ENCODE results near the gene MRPL14. TPM values are rescaled to one million over a fixed set of nuclear protein-coding genes. Genes with fewer than 3 reads are reported as not detected.

Gene MRPL14
- total RNA-seq, 1 donor from 2014 or later: 36.1 TPM

DNA sequence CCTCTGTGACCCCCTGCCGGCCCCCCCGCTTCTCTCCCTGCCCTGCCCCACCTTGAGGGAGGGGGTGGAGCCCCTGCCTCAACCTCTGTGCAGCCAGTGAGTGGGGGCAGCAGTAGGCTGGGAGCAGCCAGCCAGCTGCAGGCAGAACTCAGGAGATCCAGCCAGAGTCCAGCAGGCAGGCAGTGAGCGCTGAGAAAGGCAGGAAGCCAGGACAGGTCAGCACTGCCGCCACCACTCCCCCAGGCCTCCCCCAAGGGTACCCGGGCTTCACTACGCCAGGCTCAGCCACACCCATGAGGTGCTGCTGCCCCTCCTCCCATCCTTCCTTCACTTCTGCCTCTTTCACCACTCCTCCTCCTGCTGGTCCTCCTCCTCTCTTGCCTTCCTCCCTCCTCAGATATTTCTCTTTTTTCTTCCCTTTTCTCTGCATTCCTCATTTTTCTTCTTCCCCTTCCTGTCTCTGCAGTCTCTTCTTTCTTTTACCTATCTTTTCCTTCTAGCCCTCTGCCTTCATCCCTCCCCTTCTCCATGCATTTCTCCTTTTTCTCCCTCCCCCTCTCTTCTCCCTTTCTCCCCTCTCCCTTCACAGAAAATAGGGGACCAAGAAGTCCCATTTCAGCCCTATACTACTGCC, 11.6 kb upstream of the MRPL14 start:
- TF ChIP-seq CTCF (IDR thresholded peaks at IDR 0.05) (no peak), POLR2AphosphoS5 (IDR thresholded peaks at IDR 0.05; ENCODE audit: insufficient read depth in 1 of 2, low read depth in 1 of 2) (no peak), POLR2A (IDR thresholded peaks at IDR 0.05) (no peak)

GRCh38 chr6:44135875-44136274, 8.6 kb upstream of the MRPL14 start:
- Histone ChIP-seq H3K27me3 (no peaks in the 10 kb centered on the region), H3K36me3 (peaks cover 0 to 31% of the 10 kb centered on the region in 2 donors), H3K9me3 (no peaks in the 10 kb centered on the region), H3K4me3 (no peak overlapping the region), H3K27ac (no peak overlapping the region), H3K4me1 (peaks cover 24% of the 10 kb centered on the region)
- TF ChIP-seq POLR2A (IDR thresholded peaks at IDR 0.05): no peak
- no peak for TF ChIP-seq POLR2AphosphoS5 (IDR thresholded peaks at IDR 0.05; ENCODE audit: insufficient read depth in 1 of 2, low read depth in 1 of 2)
- TF ChIP-seq CTCF (IDR thresholded peaks at IDR 0.05): no peak
- no peak for DNase-seq (ENCODE audit: extremely low spot score in 2 of 2)
- intact Hi-C loops (cut with DNase I): no loop called here

More for the DNA sequence above, 11.6 kb upstream of the MRPL14 start:
- intact Hi-C loops (cut with DNase I): no loop called here
- no peak for DNase-seq (ENCODE audit: extremely low spot score in 2 of 2)
- Histone ChIP-seq H3K9me3 (no peaks in the 10 kb centered on the region), H3K27ac (no peak overlapping the region), H3K27me3 (no peaks in the 10 kb centered on the region), H3K4me1 (no peaks in the 10 kb centered on the region), H3K36me3 (peaks cover 0 to 38% of the 10 kb centered on the region in 2 donors), H3K4me3 (no peak overlapping the region)

DNA sequence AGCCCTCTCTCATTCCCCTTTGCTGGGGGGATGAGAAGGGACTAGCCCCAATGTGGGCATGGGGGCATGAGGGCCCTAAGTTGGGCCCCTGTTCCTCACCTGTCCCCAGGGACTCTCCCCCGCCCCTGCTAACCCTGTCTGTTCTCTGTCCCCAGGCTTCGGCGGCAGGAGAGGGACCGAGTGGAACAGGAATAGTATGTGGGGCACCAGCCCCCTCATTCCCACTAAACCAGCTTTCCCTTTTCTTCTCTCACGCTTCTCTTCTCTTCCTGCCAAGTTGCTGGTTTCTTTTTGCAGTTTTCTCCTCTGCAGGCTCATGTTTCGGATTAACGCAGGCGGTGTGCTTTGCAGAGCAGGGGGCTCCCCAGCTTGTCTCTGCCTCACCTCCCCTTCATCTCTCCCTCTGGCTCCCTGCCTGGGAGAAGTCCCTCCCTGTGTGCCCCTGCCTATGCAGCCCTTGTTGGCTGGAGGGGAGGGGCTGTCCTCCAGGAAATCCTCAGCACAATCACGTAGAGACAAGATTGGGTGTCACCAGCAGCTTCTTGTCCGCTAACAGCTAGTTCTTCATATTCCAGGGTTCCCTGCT, 8.0 kb upstream of the MRPL14 start:
- Histone ChIP-seq H3K27me3 (no peaks in the 10 kb centered on the region), H3K36me3 (peaks cover 0 to 28% of the 10 kb centered on the region in 2 donors), H3K4me1 (peaks cover 24% of the 10 kb centered on the region), H3K4me3 (no peak overlapping the region), H3K27ac (no peak overlapping the region), H3K9me3 (no peaks in the 10 kb centered on the region)
- TF ChIP-seq POLR2A (IDR thresholded peaks at IDR 0.05): no peak
- TF ChIP-seq POLR2AphosphoS5 (IDR thresholded peaks at IDR 0.05; ENCODE audit: insufficient read depth in 1 of 2, low read depth in 1 of 2): no peak
- no peak for TF ChIP-seq CTCF (IDR thresholded peaks at IDR 0.05)
- intact Hi-C loops (cut with DNase I): no loop called here
- DNase-seq (ENCODE audit: extremely low spot score in 2 of 2): no peak

- TF ChIP-seq POLR2AphosphoS5 (IDR thresholded peaks at IDR 0.05; ENCODE audit: insufficient read depth in 1 of 2, low read depth in 1 of 2) (no peak), POLR2A (IDR thresholded peaks at IDR 0.05) (no peak), CTCF (IDR thresholded peaks at IDR 0.05) (no peak)
- DNase-seq (ENCODE audit: extremely low spot score in 2 of 2): no peak
- Histone ChIP-seq H3K27me3 (no peaks in the 10 kb centered on the region), H3K4me1 (peaks cover 34% of the 10 kb centered on the region), H3K36me3 (peaks cover 0 to 17% of the 10 kb centered on the region in 2 donors), H3K9me3 (no peaks in the 10 kb centered on the region), H3K4me3 (no peak overlapping the region), H3K27ac (no peak overlapping the region)
- intact Hi-C loops (cut with DNase I): no loop called here
Observed at GRCh38 chr6:44133981-44134711, 6.9 kb upstream of the MRPL14 start.
